ENCODE measurements around the gene RASSF1. TPM values are rescaled to one million over a fixed set of nuclear protein-coding genes. Genes with fewer than 3 reads are reported as not detected.

RASSF1 gene
- total and polyA plus RNA-seq, 10 of the 15 experiments (the other 5 are each of a cell fraction or from before 2014, with no cell fraction given): 4.4 to 59.6 (median 37.2) TPM

DNA sequence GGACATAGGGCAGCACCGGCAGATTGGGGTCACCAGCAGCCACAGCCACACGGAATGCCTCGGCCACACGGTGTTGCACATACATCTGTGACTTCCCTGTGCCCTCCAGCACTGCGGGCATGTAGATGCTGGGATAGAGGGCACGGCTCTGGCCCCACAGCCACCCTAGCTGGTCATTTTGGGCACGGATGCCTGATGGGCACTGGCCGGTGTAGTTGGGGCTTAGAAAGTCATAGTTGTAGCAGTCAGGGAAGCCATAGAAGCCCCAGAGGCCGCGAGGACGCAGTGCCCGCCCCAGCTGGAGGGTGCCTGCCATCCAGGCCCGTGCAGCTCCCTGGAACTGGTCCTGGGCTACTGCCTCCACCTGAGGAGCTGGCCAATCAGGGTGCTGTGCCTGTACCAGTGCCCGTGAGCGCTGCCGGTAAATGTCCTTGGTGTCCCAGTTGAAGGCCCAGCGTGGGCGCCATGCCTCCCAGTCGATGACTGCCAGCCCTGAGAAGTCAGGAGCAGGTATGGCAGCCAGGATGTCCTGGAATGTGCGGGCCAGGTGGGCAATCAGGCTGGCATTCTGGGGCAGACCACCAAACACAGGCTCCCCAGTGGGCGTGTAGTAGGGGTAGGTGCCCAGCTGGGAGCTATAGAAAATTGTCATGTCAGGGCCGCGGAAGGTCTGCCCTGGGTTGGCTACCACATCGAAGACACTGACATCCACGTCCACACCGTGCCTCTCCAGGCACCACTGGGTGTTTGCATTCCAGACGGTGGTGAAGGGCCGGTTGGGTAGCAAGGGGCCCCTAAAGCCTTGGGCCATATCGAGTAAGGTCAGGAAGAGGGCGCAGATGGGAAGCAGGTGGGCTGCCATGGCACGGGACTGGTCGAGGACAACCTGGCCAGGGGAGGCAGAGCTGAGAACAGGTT, 38.3 kb downstream of the RASSF1 start (continued):
- TF ChIP-seq SUPT20H (IDR thresholded peaks at IDR 0.05; ENCODE audit: borderline replicate concordance, control insufficient read depth, low read depth, low read length) (no peak), ZNF207 (IDR thresholded peaks at IDR 0.05; ENCODE audit: borderline replicate concordance) (no peak), SIN3A (IDR thresholded peaks at IDR 0.05; ENCODE audit: low read depth, low read length) (no peak), PML (IDR thresholded peaks at IDR 0.05; ENCODE audit: low read length) (no peak)
- TF ChIP-seq, protein P1, sequence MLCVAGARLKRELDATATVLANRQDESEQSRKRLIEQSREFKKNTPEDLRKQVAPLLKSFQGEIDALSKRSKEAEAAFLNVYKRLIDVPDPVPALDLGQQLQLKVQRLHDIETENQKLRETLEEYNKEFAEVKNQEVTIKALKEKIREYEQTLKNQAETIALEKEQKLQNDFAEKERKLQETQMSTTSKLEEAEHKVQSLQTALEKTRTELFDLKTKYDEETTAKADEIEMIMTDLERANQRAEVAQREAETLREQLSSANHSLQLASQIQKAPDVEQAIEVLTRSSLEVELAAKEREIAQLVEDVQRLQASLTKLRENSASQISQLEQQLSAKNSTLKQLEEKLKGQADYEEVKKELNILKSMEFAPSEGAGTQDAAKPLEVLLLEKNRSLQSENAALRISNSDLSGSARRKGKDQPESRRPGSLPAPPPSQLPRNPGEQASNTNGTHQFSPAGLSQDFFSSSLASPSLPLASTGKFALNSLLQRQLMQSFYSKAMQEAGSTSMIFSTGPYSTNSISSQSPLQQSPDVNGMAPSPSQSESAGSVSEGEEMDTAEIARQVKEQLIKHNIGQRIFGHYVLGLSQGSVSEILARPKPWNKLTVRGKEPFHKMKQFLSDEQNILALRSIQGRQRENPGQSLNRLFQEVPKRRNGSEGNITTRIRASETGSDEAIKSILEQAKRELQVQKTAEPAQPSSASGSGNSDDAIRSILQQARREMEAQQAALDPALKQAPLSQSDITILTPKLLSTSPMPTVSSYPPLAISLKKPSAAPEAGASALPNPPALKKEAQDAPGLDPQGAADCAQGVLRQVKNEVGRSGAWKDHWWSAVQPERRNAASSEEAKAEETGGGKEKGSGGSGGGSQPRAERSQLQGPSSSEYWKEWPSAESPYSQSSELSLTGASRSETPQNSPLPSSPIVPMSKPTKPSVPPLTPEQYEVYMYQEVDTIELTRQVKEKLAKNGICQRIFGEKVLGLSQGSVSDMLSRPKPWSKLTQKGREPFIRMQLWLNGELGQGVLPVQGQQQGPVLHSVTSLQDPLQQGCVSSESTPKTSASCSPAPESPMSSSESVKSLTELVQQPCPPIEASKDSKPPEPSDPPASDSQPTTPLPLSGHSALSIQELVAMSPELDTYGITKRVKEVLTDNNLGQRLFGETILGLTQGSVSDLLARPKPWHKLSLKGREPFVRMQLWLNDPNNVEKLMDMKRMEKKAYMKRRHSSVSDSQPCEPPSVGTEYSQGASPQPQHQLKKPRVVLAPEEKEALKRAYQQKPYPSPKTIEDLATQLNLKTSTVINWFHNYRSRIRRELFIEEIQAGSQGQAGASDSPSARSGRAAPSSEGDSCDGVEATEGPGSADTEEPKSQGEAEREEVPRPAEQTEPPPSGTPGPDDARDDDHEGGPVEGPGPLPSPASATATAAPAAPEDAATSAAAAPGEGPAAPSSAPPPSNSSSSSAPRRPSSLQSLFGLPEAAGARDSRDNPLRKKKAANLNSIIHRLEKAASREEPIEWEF (IDR thresholded peaks at IDR 0.05; ENCODE audit: insufficient replicate concordance, low read depth, low read length): no peak

Data from GM12878 (cell line).